ENCODE measurements around the gene ENO1.

The ENO1 gene

GRCh38 chr1:8870616-8871538, 7.6 kb downstream of the ENO1 start:
- Mint-ChIP-seq H3K4me1 (ENCODE audit: low read depth) (peaks cover 69% of the 10 kb centered on the region), H3K9me3 (no peaks in the 10 kb centered on the region), H3K27me3 (ENCODE audit: low read depth) (no peaks in the 10 kb centered on the region), H3K4me3 (peak overlapping the region; percentile 49), H3K36me3 (ENCODE audit: low read depth) (peaks cover 93% of the 10 kb centered on the region), H3K27ac (peak overlapping the region; percentile 50)

- Mint-ChIP-seq H3K36me3 (ENCODE audit: low read depth) (peaks cover 90% of the 10 kb centered on the region), H3K4me1 (ENCODE audit: low read depth) (peaks cover 63% of the 10 kb centered on the region), H3K27me3 (ENCODE audit: low read depth) (no peaks in the 10 kb centered on the region), H3K4me3 (peak overlapping the region; percentile 49), H3K27ac (peak overlapping the region; percentile 50), H3K9me3 (no peaks in the 10 kb centered on the region)
Measured at GRCh38 chr1:8870103-8870502, 8.4 kb downstream of the ENO1 start.

GRCh38 chr1:8867878-8868567, 10.5 kb downstream of the ENO1 start:
- H3K4me3 Mint-ChIP-seq = peak overlapping the region; percentile 2
- no peaks in the 10 kb centered on the region for H3K27me3 Mint-ChIP-seq (ENCODE audit: low read depth)
- H3K4me1 Mint-ChIP-seq (ENCODE audit: low read depth) = peaks cover 51% of the 10 kb centered on the region
- peak overlapping the region; percentile 28 for H3K27ac Mint-ChIP-seq
- H3K36me3 Mint-ChIP-seq (ENCODE audit: low read depth) = peaks cover 87% of the 10 kb centered on the region
- no peaks in the 10 kb centered on the region for H3K9me3 Mint-ChIP-seq

- H3K27ac Mint-ChIP-seq = peak overlapping the region; percentile 65
- H3K4me3 Mint-ChIP-seq = no peak overlapping the region
- no peaks in the 10 kb centered on the region for H3K27me3 Mint-ChIP-seq (ENCODE audit: low read depth)
- no peaks in the 10 kb centered on the region for H3K9me3 Mint-ChIP-seq
- H3K4me1 Mint-ChIP-seq (ENCODE audit: low read depth) = peaks cover 50% of the 10 kb centered on the region
- peaks cover 87% of the 10 kb centered on the region for H3K36me3 Mint-ChIP-seq (ENCODE audit: low read depth)
Measured at GRCh38 chr1:8866792-8867415, 11.6 kb downstream of the ENO1 start.

GRCh38 chr1:8866173-8866791, 12.2 kb downstream of the ENO1 start:
- H3K27me3 Mint-ChIP-seq (ENCODE audit: low read depth) = no peaks in the 10 kb centered on the region
- peak overlapping the region; percentile 65 for H3K27ac Mint-ChIP-seq
- H3K4me3 Mint-ChIP-seq = no peak overlapping the region
- peaks cover 44% of the 10 kb centered on the region for H3K4me1 Mint-ChIP-seq (ENCODE audit: low read depth)
- peaks cover 87% of the 10 kb centered on the region for H3K36me3 Mint-ChIP-seq (ENCODE audit: low read depth)
- H3K9me3 Mint-ChIP-seq = no peaks in the 10 kb centered on the region

- Mint-ChIP-seq H3K4me1 (ENCODE audit: low read depth) (peaks cover 40% of the 10 kb centered on the region), H3K4me3 (no peak overlapping the region), H3K27ac (no peak overlapping the region), H3K27me3 (ENCODE audit: low read depth) (no peaks in the 10 kb centered on the region), H3K9me3 (no peaks in the 10 kb centered on the region), H3K36me3 (ENCODE audit: low read depth) (peaks cover 84% of the 10 kb centered on the region)
Measured at GRCh38 chr1:8864713-8865344, 13.7 kb downstream of the ENO1 start.

GRCh38 chr1:8863794-8864233, 14.7 kb downstream of the ENO1 start:
- H3K9me3 Mint-ChIP-seq = no peaks in the 10 kb centered on the region
- no peak overlapping the region for H3K4me3 Mint-ChIP-seq
- H3K27ac Mint-ChIP-seq = no peak overlapping the region
- no peaks in the 10 kb centered on the region for H3K27me3 Mint-ChIP-seq (ENCODE audit: low read depth)
- peaks cover 41% of the 10 kb centered on the region for H3K4me1 Mint-ChIP-seq (ENCODE audit: low read depth)
- peaks cover 82% of the 10 kb centered on the region for H3K36me3 Mint-ChIP-seq (ENCODE audit: low read depth)

- Mint-ChIP-seq H3K4me1 (ENCODE audit: low read depth) (peaks cover 47% of the 10 kb centered on the region), H3K27ac (peak overlapping the region; percentile 45), H3K4me3 (no peak overlapping the region), H3K9me3 (no peaks in the 10 kb centered on the region), H3K36me3 (ENCODE audit: low read depth) (peaks cover 86% of the 10 kb centered on the region), H3K27me3 (ENCODE audit: low read depth) (no peaks in the 10 kb centered on the region)
Measured at GRCh38 chr1:8863138-8863537, 15.3 kb downstream of the ENO1 start.

- no peaks in the 10 kb centered on the region for H3K27me3 Mint-ChIP-seq (ENCODE audit: low read depth)
- H3K36me3 Mint-ChIP-seq (ENCODE audit: low read depth) = peaks cover 83% of the 10 kb centered on the region
- no peak overlapping the region for H3K4me3 Mint-ChIP-seq
- no peaks in the 10 kb centered on the region for H3K9me3 Mint-ChIP-seq
- peaks cover 46% of the 10 kb centered on the region for H3K4me1 Mint-ChIP-seq (ENCODE audit: low read depth)
- H3K27ac Mint-ChIP-seq = peak overlapping the region; percentile 45
Measured at GRCh38 chr1:8862528-8862927, 16.0 kb downstream of the ENO1 start.

GRCh38 chr1:8860738-8861516, 17.6 kb downstream of the ENO1 start:
- H3K27me3 Mint-ChIP-seq (ENCODE audit: low read depth) = no peaks in the 10 kb centered on the region
- no peaks in the 10 kb centered on the region for H3K9me3 Mint-ChIP-seq
- H3K4me3 Mint-ChIP-seq = no peak overlapping the region
- no peak overlapping the region for H3K27ac Mint-ChIP-seq
- H3K4me1 Mint-ChIP-seq (ENCODE audit: low read depth) = peaks cover 40% of the 10 kb centered on the region
- H3K36me3 Mint-ChIP-seq (ENCODE audit: low read depth) = peaks cover 82% of the 10 kb centered on the region

GRCh38 chr1:8858888-8859706, 19.4 kb downstream of the ENO1 start:
- no peaks in the 10 kb centered on the region for H3K9me3 Mint-ChIP-seq
- H3K4me3 Mint-ChIP-seq = no peak overlapping the region
- H3K4me1 Mint-ChIP-seq (ENCODE audit: low read depth) = peaks cover 39% of the 10 kb centered on the region
- peak overlapping the region; percentile 77 for H3K27ac Mint-ChIP-seq
- H3K36me3 Mint-ChIP-seq (ENCODE audit: low read depth) = peaks cover 71% of the 10 kb centered on the region
- no peaks in the 10 kb centered on the region for H3K27me3 Mint-ChIP-seq (ENCODE audit: low read depth)

GRCh38 chr1:8858112-8858668, 20.3 kb downstream of the ENO1 start:
- Mint-ChIP-seq H3K4me1 (ENCODE audit: low read depth) (peaks cover 35% of the 10 kb centered on the region), H3K27ac (peak overlapping the region; percentile 77), H3K36me3 (ENCODE audit: low read depth) (peaks cover 62% of the 10 kb centered on the region), H3K27me3 (ENCODE audit: low read depth) (no peaks in the 10 kb centered on the region), H3K4me3 (peak overlapping the region; percentile 2), H3K9me3 (no peaks in the 10 kb centered on the region)

Data from T-helper 1 cell treated with Interleukin-12 subunit alpha and Interleukin-12 subunit beta and Interleukin-4 antibody, amounts not matched to agents 30 μg/mL and 1 μg/mL, for 36 hours (primary cell).